NCI-H510A (cell line): ENCODE data around the gene TMCC2.
A peak's percentile ranks its signal among the peaks of the same experiment; 100 is the strongest.
"Not testable (repeated sequence)": the region's sequence is repeated elsewhere in the genome, so short reads cannot be mapped to it uniquely, and the experiment has no call there.

ENCODE experiments used
- DNase-seq: peaks from one replicate; lab custom pipeline; 2025; lab: John Stamatoyannopoulos, UW

The TMCC2 gene

DNA sequence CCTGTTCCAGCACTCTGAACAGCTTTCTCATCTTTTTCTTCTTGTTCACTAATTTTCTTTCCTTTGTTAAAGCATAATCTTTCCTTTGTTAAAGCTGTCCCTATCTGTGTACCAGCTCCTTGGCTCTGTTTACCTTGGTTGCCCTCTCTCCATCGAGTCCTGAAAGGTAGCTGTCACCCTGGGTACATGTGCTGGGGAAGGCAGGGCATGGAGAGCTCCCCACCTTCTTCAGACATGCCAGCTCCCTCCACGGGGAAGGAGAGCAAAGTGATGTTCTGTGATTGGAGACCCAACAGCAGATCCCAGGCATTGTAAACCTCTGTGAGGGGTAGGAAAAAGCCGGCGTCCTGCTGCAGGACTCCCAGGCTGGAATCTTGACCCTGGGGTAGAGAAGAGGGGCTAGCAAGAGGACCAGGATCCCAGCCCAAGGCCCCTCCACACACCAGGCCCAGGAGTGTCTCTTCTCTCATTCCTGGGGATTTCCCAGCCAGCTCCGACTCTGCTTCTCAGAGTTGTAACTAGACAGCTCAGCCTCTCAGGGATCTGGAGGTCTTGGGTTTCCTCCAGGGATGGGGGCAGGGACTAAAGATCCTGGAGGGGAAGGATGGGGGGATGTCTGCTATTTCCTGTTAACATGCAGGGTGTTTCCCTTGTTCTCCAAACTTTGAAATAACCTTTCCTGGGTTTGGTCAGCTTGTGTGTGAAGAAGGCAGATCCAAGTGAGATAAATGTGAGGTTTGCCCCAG, 34.4 kb downstream of the TMCC2 start:
- DNase-seq: no peak

DNA sequence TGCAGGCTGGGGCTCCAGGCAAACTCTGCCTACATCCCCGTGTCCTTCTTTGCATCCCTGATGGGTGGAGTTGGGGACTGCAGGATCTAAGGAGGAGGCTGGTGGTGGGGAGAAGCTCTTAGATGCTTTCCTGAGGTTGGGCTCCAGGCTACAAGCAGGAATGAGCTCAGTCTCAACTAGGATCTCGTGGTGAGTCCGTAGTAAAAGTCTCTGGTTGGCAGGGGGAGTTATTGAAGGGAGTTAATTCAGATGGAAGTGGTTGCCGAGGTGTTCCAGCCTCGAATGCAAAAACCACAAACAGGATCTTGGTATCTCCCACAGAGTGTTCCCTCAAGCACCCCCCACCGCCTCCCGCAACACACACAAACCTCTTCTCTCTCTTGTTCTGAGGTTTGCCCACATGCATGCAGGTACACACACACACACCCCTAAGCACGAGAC, 35.0 kb downstream of the TMCC2 start:
- DNase-seq: no peak

DNA sequence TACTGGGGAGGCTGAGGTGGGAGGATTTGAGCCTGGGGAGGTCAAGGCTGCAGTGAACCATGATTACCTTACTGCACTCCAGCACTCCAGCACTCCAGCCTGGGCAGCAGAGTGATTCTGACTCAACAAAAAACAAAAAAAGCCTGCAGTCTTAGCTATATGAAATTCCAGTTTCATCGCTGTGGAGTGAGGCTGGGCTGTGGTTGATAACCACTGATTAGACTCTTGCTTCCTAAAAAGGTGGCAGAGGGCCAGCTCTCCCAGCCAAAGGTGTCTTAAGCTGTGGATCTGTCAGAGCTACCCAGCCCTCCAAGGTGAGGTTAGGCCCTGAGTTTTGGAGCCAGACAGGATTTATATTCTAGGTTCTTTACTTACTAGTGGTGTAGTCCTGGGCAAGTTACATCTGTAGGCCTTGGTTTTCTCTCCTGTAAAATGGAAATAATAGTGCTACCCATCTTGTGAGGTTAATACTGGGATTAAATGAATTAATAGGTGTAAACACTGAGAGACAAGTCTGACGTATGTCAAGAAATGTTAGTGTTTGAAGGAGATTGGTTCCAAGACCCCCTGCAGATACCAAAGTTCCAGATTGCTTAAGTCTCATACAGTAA, 35.9 kb downstream of the TMCC2 start:
- no peak for DNase-seq

DNA sequence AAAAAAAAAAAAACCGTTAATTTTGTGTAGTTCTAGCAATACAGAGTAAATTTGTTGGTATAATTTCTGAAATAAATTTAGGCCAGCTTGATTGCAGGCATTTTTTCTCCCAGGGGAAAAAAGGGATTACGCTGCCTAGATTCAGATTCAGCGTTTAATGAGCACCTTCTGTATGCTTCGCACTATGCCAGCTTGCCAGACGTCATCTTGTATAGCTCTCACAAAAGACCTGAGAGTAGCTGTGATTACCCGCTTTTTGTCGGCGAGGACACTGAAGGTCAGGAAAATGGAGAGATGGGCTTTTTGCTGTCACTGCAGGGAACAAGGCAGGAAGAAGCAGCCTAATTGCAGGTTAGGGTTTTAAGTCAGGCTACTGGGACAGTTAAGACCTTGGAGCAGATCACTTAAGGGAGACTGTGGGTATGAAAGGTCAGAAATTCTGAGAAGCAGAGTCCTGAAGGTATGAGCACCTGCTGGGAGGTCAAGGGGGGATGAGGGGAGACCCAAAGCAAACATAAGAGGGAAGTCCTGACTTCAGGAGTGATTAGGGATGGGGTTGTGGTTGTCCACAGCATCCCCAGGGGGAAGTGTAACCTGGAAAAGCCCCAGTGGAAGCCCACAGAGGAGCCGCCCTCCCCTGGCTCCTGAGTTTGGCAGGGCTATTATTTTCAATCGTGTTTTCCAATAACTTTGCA, 39.0 kb downstream of the TMCC2 start:
- no peak for DNase-seq

DNA sequence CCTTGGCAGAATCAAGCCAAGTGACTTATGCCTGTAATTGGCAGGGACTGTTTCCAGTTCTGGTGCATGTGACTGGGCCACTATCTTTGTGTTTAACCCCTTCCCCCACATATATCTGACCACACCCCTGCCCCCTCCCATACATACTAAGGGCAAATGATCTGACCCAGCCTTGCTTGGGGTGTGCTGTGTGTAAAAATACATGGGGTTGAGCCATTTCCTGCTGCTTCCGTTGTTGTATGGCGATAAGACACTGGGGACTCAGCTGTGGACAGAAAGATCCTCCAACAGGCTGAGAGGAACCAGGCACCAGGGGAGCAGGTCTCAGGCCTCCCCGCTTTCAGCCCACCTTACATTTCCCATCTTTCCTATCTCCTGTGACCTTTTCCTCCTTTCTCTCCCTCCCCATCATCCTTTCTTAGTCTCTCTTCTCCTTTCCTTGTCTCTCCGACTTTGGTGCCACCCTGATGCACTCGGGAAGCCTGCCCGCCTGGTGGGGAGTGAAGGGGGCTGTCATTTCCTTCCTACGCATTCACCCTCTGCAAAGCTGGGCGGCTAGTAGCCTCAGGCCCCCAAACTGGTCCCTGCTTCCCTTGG, 39.7 kb downstream of the TMCC2 start:
- no peak for DNase-seq

DNA sequence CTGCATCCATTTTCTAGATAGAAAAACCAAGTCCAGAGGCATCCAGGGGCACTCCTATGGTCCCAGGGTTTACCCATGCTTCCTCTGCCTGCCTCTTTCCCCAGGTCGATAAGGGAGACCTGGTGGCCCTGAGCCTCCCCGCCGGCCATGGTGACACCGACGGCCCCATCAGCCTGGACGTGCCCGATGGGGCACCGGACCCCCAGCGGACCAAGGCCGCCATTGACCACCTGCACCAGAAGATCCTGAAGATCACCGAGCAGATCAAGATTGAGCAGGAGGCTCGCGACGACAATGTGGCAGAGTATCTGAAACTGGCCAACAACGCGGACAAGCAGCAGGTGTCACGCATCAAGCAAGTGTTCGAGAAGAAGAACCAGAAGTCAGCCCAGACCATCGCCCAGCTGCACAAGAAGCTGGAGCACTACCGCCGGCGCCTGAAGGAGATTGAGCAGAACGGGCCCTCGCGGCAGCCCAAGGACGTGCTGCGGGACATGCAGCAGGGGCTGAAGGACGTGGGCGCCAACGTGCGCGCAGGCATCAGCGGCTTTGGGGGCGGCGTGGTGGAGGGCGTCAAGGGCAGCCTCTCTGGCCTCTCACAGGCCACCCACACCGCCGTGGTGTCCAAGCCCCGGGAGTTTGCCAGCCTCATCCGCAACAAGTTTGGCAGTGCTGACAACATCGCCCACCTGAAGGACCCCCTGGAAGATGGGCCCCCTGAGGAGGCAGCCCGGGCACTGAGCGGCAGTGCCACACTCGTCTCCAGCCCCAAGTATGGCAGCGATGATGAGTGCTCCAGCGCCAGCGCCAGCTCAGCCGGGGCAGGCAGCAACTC, 41.3 kb downstream of the TMCC2 start:
- DNase-seq: no peak

DNA sequence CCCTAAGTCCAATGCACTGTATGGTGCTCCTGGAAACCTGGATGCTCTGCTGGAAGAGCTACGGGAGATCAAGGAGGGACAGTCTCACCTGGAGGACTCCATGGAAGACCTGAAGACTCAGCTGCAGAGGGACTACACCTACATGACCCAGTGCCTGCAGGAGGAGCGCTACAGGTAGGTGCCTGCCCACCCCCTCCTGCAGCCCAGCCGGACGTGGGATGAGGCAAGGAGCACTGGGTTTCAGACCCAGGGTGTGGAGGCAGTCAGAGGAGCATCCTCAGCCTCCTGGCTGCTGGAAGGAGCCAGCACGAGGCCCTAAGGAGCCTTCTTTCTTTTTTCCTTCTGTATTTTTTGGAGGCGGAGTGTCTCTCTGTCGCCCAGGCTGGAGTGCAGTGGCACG, 42.0 kb downstream of the TMCC2 start:
- no peak for DNase-seq

DNA sequence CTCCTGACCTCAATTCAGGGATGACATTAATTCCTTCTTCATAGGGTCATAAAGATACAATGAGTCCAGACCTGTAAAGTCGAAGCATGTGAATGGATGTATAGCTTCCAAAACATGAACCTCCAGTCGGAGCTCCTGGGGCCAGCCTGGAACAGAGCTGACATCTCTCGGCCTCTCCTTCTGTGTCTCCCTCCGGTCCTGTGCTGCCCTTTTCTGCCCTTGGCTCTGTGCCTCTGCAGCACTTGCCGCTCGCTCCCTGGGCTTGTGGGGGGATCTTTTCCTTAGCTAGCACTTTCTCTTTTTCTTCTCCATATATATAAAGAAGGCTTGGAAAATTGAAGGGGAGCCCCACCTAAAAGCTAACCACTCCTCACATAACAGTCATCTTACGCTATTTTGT, 42.5 kb downstream of the TMCC2 start:
- no peak for DNase-seq

DNA sequence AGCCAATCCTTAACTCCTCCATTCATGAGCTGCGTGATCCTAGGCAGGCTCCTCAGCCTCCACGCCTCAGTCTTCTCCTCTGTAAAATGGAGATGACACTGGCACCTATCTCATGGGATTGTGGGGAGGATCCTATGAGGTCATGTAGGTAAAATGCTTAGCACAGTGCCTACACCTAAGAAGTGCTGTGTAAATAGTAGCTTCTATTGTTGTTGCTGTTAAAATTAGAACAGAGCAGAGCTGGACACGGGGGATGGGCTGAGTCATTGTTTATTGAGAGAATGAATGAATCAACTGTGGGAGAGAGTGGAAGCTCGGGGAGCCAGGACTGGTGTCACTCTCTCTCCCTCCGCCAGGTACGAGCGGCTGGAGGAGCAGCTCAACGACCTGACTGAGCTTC, 43.0 kb downstream of the TMCC2 start:
- DNase-seq: peak; percentile 68

DNA sequence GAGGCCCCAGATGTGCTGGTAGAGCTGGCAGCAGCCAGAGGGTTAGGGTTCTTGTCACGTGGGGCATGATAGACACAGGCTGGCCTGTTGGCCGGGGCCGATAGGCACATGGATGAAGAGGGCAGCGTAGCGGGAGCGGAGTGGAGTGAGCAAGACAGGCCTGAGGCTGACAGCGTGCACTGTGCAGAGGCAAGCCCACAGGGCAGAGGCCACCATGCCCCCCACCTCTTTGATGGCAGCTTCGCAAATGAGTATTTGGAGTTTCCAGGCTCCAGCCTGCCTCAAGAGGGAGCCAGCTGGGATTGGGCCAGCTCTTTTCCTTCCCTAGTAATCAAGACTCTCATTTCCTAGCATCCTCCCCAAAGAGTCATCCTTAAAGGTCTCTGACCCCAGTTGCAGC, 43.5 kb downstream of the TMCC2 start:
- DNase-seq: no peak

DNA sequence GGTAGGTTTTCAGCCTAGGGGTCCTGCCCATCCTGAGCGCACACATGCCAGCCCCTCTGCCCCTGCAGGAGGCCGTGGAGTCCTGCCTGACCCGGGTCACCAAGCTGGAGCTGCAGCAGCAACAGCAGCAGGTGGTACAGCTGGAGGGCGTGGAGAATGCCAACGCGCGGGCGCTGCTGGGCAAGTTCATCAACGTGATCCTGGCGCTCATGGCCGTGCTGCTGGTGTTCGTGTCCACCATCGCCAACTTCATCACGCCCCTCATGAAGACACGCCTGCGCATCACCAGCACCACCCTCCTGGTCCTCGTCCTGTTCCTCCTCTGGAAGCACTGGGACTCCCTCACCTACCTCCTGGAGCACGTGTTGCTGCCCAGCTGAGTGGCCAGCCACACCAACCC, 44.0 kb downstream of the TMCC2 start:
- DNase-seq: no peak

DNA sequence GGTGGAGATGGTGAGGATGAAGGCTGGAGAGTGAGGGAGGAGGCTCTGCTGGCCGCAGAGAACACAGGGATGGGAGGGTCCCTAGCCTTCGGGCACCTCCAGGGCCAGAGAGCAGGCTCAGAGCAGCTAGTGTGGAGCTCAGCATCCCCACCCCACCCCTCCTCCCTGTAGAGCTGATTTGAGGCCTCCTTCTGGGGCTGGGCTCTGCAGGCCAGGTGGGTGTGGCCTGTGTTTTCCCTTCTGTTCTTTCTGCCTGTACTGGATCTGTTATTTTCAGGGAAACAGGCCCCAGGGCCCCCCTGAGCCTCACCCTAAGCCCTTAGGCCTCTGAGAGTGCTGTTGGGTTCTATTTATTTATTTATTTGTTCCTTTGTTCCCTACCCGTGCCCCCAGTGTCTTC, 44.8 kb downstream of the TMCC2 start:
- DNase-seq: no peak

DNA sequence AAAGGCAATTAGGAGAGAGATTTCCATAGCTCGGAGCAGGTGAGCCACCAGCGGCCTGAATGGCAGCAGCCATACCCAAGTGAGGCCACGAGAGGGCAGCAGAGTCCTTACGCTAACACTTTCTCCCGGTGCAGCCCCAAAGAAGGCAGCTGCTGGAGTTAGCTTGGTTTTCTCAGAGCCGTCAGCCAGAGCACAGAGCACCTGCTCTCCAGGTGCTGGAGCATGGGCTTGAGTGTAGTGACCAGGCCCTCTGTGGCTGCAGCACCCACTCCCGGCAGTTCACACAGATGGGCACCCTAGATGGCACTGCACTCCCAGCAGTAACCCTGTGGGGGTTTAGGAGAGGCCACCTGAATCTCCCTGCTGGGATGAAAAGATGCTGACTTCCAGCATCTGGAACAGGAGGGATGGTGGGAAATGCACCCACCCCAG, 45.8 kb downstream of the TMCC2 start:
- peak; percentile 71 for DNase-seq

DNA sequence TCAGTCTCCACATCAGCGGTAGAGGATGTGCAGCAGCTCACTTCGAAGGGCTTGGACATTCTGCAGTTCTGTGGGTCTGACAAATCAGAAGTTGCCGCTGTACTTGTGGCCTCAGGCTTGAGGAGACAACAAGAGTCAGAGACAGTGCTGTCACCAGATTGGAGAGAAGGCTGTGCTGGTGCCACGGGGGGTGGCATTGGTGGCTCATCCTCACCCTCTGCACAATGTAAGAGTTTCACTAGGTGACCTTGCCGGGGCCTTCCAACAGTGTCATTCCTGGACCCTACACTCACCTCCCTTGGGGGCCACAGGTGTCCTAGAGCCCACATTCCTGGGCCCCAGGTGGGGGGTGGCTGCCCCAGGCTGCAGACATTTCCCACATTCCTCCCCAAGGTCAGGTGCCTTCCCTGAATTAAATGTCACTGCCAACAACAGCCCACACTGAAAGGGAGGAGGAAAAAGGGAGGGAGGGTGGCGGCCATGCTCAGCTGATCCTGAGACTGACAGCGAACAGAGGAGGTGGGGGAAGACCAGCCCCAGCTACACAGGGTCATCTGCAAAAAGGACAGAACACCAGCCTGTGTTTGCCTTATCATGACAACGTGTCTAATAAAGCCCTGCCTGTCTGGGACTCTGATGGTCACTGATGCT, 46.4 kb downstream of the TMCC2 start:
- DNase-seq: no peak

DNA sequence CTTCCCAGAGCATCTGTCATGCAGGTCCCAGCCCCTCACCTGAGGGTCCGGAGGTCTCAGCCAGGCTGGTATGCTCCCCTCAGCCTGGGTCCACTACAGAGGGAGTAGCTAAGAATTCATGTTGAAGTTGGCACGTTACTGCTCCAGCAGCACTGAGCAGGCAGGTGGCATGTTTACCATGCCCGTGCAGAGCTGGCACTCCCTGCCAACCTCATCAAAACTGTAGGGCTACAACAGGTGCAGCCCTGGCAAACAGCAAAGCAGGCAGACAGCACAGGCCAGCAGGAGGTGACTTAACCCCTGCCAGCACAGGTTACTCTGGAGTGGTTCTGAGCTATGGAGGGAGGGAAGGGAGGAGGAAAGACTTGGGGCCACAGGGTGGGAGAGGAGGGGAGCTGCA, 47.4 kb downstream of the TMCC2 start:
- peak; percentile 53 for DNase-seq

DNA sequence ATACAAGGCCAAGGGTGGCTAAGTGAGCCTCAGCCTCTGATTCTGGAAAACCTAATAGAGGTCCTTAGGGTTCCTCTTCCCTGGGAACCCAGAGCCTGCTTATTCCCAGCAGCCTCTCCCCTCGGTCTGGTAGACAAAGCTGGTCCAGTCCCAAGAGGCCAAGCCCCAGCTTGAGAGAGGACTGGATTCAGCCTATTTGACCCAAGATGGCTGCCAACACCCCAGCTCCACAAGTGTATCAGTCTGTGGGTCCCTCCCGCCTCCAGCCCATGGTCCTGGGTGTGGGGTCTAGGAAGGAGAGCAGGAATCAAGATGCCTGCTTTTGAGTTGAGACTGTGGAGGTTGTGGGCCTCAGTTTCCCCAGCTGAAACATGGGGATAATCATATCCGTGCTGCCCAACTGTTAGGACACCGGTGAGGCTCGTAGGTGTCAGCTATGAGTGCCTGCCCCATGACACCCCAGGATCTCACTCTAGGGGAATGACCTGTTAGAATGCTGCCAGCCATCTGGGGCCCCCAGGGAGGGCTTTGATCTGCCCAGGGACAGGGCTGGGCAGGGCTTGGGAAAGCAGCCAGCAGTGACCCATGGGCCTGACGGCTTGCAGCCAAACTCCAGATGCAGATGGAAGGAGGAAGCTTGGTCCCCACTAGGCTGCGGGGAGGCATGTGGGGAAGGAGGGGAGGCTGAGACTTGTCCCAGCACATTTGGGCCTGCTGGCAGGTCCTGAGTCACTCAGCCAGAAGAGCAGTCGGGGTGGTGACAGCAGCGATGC, 48.4 kb downstream of the TMCC2 start:
- DNase-seq: no peak

DNA sequence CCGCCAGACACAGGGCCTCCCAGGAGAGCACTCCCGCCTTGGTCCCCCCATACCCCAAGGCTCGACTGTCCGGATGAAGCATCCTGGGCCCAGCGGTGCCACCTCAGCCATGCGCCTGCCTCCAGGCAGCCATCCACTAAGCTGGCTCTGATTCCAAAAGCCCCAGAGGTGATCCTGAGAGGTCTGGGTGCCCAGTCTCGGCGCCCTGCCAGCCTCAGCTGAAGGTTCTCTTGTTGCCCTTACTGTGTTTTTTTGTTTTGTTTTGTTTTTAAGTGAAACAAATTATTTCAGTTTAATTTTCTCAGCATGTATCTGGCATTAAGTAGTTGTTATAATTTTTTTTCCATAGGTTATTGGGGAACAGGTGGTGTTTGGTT, 48.9 kb downstream of the TMCC2 start:
- DNase-seq: no peak

DNA sequence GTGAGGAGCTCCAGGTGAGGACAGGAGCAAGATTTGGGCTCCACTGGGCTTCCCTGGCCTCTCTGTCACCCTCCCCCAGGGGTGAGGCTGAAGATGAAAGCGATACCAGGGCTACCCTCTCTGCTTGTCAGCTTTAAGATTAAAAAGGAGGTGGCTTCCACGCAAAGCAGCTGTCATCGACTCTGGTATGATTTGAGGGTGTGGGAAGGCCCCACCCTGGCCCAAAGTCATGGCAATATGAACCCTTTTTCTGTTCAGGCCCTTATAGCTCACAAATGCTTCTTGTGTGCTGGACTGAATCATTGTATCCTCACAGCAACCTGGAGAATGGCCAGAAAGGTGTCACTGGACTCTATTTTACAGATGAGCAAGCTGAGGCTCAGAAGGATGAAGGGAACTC, 52.2 kb downstream of the TMCC2 start:
- no peak for DNase-seq

DNA sequence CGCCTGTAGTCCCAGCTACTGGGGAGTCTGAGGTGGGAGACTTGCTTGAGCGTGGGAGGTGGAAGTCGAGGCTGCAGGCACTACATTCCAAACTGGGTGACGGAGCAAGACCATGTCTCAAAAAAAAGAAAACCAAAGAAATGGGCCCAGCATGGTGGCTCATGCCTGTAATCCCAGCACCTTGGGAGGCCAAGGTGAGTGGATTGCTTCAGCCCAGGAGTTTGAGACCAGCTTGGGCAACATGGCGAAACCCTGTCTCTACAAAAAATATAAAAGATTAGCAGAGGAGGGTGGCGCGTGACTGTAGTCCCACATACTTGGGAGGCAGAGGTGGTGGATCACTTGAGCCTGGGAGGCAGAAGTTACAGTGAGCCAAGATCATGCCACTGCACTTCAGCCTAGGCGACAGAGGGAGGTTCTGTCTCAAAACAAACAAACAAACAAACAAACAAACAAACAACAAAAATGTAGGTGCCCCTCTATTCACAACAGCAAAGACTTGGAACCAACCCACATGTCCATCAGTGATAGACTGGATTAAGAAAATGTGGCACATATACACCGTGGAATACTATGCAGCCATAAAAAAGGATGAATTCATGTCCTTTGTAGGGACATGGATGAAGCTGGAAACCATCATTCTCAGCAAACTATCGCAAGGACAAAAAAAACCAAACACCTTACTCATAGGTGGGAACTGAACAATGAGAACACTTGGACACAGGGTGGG, 53.1 kb downstream of the TMCC2 start:
- DNase-seq: not testable (repeated sequence)
